ENCODE measurements around the gene MCL1. TPM values are rescaled to one million over a fixed set of nuclear protein-coding genes. Genes with fewer than 3 reads are reported as not detected.

Gene MCL1
- total and polyA plus RNA-seq, 7 donors: 119 to 352 (median 168) TPM

DNA sequence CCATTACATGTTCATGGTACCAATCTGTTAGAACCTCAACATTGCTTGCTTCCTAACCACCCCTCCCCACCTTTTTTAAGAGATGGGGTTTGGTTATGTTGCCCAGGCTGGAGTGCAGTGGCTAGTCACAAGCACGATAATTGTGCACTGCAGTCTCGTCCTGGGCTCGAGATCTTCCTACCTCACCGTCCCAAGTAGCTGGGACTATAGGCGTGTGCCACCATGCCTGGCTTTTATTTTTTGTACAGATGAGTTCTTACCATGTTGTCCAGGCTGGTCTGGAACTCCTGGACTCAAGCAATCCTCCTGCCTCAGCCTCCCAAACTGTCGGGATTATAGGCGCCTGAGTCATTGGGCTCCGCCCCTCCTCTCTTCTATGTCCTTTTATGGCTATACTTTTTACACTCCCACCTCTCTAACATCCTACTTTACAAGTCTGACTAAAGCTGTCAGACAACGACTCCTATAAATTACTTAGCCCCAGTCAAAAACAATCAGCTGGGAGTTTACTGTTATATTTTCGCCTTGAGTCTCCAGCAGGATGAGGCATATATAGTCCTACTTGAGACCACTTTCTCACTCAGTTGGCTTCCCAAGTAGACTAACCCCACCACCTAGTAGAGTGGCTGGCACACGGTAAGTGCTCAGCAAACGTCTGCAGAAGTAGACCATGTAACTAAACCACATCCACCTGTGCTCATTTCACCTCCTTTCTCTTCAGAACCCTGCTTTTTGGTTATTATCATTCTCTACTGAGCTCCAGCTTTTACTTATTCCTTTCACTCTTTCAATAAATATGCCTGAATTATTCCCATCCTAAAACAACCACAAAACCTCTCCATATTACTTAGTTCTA, 36.2 kb upstream of the MCL1 start:
- H3K4me1 ChIP-seq: peaks cover 0 to 52% (median 51%) of the 10 kb centered on the region in 4 donors

DNA sequence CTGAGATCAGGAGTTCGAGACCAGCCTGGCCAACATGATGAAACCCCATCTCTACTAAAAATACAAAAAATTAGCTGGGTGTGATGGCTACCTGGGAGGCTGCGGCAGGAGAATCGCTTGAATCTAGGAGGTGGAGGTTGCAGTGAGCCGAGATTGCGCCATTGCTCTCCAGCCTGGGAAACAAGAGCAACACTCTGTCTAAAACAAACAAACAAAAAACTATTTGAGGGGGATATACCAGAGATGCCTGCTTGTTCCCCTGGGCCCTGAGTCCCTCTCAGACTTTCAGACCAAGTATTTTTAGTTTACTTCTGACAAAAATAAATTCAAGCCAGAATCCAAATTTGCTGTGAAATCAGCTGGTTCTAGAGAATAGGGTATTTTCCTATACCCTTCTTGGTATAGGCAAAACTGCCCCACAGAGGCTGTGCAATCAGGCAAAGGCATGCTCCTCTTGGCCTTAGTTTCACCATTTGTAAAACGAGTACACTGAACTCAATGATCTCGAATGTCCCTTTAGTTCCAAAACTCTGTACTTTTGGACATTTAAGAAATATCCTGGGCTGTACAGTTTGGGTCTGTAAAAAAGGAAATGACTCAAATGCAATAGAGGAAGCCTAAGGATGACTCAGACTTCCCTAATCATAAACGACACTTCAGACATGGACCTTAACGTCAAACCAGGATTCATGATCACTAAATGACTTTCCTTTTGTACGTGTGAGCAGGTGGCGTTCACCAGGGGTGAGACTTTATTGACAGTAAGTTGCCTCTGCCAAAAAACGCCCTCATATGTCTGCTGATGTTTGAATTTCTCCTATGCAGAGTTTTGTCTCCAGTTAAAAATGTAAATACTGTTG, 33.9 kb upstream of the MCL1 start:
- 35 to 44% methylated on average over 12 of the region's 12 CpGs for whole genome bisulfite sequencing, 2 donors
- peaks cover 0 to 25% (median 0%) of the 10 kb centered on the region in 4 donors for H3K36me3 ChIP-seq
- DNase-seq: no peak
- peaks cover 0 to 58% (median 51%) of the 10 kb centered on the region in 4 donors for H3K4me1 ChIP-seq
- TF ChIP-seq POLR2A (IDR thresholded peaks at IDR 0.05): peak in 1 of 2 donors; percentile 7
- peak in 3 of 4 donors; percentile 47 to 88 (median 86) for TF ChIP-seq EP300 (IDR thresholded peaks at IDR 0.05)
- TF ChIP-seq, protein P1, sequence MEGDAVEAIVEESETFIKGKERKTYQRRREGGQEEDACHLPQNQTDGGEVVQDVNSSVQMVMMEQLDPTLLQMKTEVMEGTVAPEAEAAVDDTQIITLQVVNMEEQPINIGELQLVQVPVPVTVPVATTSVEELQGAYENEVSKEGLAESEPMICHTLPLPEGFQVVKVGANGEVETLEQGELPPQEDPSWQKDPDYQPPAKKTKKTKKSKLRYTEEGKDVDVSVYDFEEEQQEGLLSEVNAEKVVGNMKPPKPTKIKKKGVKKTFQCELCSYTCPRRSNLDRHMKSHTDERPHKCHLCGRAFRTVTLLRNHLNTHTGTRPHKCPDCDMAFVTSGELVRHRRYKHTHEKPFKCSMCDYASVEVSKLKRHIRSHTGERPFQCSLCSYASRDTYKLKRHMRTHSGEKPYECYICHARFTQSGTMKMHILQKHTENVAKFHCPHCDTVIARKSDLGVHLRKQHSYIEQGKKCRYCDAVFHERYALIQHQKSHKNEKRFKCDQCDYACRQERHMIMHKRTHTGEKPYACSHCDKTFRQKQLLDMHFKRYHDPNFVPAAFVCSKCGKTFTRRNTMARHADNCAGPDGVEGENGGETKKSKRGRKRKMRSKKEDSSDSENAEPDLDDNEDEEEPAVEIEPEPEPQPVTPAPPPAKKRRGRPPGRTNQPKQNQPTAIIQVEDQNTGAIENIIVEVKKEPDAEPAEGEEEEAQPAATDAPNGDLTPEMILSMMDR (IDR thresholded peaks at IDR 0.05): no peak
- TF ChIP-seq POLR2AphosphoS5 (IDR thresholded peaks at IDR 0.05): peak; percentile 49 to 86 (median 66)
- H3K4me3 ChIP-seq: no peak overlapping the region
- no peaks in the 10 kb centered on the region for H3K9me3 ChIP-seq
- H3K27me3 ChIP-seq: no peaks in the 10 kb centered on the region
- intact Hi-C loops (cut with DNase I): loop anchor here (5.0 kb wide), 1 partner anchor 36 kb away; the partner anchor contains the start of gene MCL1
- H3K27ac ChIP-seq: peak overlapping the region; percentile 69 to 80 (median 75)

More for the DNA sequence above, 36.2 kb upstream of the MCL1 start:
- Histone ChIP-seq H3K27ac (peak overlapping the region in 3 of 4 donors; percentile 41 to 80 (median 69)), H3K27me3 (no peaks in the 10 kb centered on the region), H3K9me3 (no peaks in the 10 kb centered on the region), H3K36me3 (peaks cover 0 to 42% (median 0%) of the 10 kb centered on the region in 4 donors), H3K4me3 (no peak overlapping the region)
- intact Hi-C loops (cut with DNase I): no loop called here
- DNase-seq: no peak
- WGBS, 2 donors: 76 to 77% methylated on average over 12 of the region's 12 CpGs
- TF ChIP-seq POLR2AphosphoS5 (IDR thresholded peaks at IDR 0.05) (no peak), POLR2A (IDR thresholded peaks at IDR 0.05) (no peak), EP300 (IDR thresholded peaks at IDR 0.05) (no peak)
- TF ChIP-seq, protein P1 (IDR thresholded peaks at IDR 0.05): no peak

GRCh38 chr1:150612014-150612345, 32.6 kb upstream of the MCL1 start:
- DNase-seq: no peak
- peaks cover 0 to 58% (median 51%) of the 10 kb centered on the region in 4 donors for H3K4me1 ChIP-seq
- H3K4me3 ChIP-seq: no peak overlapping the region
- H3K27ac ChIP-seq: peak overlapping the region; percentile 69 to 80 (median 75)
- no peaks in the 10 kb centered on the region for H3K27me3 ChIP-seq
- WGBS, 2 donors: 82 to 84% methylated on average over 3 of the region's 3 CpGs
- no peaks in the 10 kb centered on the region for H3K9me3 ChIP-seq
- TF ChIP-seq EP300 (IDR thresholded peaks at IDR 0.05) (no peak), POLR2A (IDR thresholded peaks at IDR 0.05) (no peak), POLR2AphosphoS5 (IDR thresholded peaks at IDR 0.05) (no peak)
- TF ChIP-seq, protein P1 (IDR thresholded peaks at IDR 0.05): no peak
- intact Hi-C loops (cut with DNase I): loop anchor here (5.0 kb wide), 1 partner anchor 35 kb away; the partner anchor contains the start of gene MCL1
- H3K36me3 ChIP-seq: peaks cover 0 to 11% (median 0%) of the 10 kb centered on the region in 4 donors

DNA sequence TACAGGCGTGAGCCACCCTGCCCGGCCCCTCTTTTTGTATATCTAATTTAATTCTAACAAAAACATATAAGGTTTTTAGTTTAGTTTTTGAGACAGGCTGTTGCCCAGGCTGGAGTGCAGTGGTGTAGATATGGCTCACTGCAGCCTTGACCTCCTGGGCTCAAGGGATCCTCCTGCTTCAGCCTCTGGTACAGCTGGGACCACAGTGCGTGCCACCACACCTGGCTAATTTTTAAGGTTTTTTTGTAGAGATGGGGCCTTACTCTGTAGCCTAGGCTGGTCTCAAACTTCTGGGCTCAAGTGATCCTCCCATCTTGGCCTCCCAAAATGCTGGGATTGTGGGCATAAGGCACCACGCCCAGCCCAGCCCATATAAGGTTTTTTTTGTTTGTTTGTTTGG, 31.2 kb upstream of the MCL1 start:
- no peak for DNase-seq
- Histone ChIP-seq H3K4me1 (peaks cover 0 to 58% (median 51%) of the 10 kb centered on the region in 4 donors), H3K27me3 (no peaks in the 10 kb centered on the region), H3K4me3 (no peak overlapping the region), H3K27ac (peak overlapping the region; percentile 69 to 80 (median 75)), H3K9me3 (no peaks in the 10 kb centered on the region), H3K36me3 (no peaks in the 10 kb centered on the region)
- 91 to 92% methylated on average over 4 of the region's 4 CpGs for WGBS, 2 donors
- TF ChIP-seq, protein P1 (IDR thresholded peaks at IDR 0.05): no peak
- TF ChIP-seq POLR2A (IDR thresholded peaks at IDR 0.05) (no peak), EP300 (IDR thresholded peaks at IDR 0.05) (no peak), POLR2AphosphoS5 (IDR thresholded peaks at IDR 0.05) (no peak)
- intact Hi-C loops (cut with DNase I): loop anchor here (5.0 kb wide), 1 partner anchor 33 kb away; the partner anchor contains the start of gene MCL1

Data from sigmoid colon (tissue), 7 donors.